ENCODE data around the gene ICAM2. TPM values are rescaled to one million over a fixed set of nuclear protein-coding genes. Genes with fewer than 3 reads are reported as not detected.

Gene ICAM2
- total and polyA plus RNA-seq, 9 donors, result 6.8 to 34.2 (median 19.9) TPM

DNA sequence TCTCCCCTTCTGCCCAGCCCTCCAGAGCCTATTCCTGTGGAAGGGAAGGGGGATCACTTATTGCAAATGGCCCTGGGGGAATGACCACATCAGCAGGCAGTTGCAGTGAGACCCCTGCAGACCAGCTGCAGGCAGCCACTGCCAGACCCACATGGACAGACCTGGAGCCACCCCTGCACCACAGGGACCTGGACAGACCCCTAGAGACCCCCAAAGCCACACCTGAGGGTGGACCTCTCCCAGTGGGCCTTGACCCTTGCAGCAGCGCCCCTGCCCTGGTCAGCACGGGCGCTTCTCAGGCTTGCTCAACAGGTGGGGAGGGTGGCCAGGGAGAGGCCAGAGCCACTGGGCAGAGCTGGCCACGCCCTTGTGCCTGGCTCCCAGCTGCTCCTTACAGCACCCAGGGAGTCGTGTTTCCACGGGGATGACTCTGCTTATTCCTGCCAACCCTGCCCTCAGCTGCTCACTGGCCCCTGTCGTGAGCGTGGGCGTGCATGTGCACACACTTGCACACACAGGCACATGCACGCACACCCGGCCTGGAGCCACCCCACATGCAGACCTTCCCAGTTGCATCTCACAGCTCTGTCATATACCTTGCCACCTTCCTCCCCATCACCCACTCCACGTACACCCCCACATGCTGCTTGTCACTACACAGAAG is 46.4 kb downstream of the ICAM2 start:
- TF ChIP-seq POLR2A (IDR thresholded peaks at IDR 0.05), result no peak
- no peak for TF ChIP-seq EP300 (IDR thresholded peaks at IDR 0.05)
- TF ChIP-seq CTCF (IDR thresholded peaks at IDR 0.05), result no peak
- Histone ChIP-seq H3K27me3 (no peaks in the 10 kb centered on the region), H3K36me3 (no peaks in the 10 kb centered on the region), H3K9me3 (no peaks in the 10 kb centered on the region), H3K4me3 (no peak overlapping the region), H3K27ac (no peak overlapping the region), H3K4me1 (ENCODE audit: insufficient read depth) (no peaks in the 10 kb centered on the region)
- 69 to 77% (median 75%) methylated on average over 12 of the region's 12 CpGs for WGBS, 3 donors
- peak in 1 of 5 donors; percentile 11 for DNase-seq
- intact Hi-C loops (cut with DNase I), result no loop called here

DNA sequence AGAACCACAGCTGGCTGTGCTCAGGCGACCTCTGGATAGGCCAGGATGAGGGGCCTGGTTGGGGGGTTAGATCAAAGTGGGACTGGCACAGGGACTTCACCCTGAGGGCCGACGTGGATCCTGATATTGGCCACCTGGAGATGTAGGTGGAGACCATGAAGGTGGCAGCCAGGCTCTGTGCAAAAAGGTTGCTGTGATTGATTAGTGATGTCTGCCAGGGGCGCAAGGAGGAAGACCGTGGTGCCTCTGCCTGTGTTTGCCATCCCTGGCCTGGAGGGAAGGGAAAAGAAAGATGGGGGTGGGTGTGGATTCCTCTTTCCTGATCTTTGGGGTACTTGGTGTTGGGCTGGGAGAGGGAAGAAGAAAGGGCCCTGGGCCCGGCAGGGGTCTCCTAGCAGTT is 47.2 kb downstream of the ICAM2 start:
- no peak for DNase-seq
- no peaks in the 10 kb centered on the region for H3K27me3 ChIP-seq
- H3K4me3 ChIP-seq, result no peak overlapping the region
- WGBS, 3 donors, result 88 to 93% (median 91%) methylated on average over 6 of the region's 6 CpGs
- no peaks in the 10 kb centered on the region for H3K9me3 ChIP-seq
- intact Hi-C loops (cut with DNase I), result no loop called here
- no peaks in the 10 kb centered on the region for H3K36me3 ChIP-seq
- no peak overlapping the region for H3K27ac ChIP-seq
- H3K4me1 ChIP-seq (ENCODE audit: insufficient read depth), result no peaks in the 10 kb centered on the region
- TF ChIP-seq EP300 (IDR thresholded peaks at IDR 0.05), result no peak
- TF ChIP-seq CTCF (IDR thresholded peaks at IDR 0.05), result no peak
- no peak for TF ChIP-seq POLR2A (IDR thresholded peaks at IDR 0.05)

GRCh38 chr17:63972796-63973195 is 47.6 kb downstream of the ICAM2 start, which contains the start of gene SCN4A:
TSS of gene SCN4A (minus strand) at chr17:63972918. CDS start at chr17:63972841, 77 bp downstream.
- intact Hi-C loops (cut with DNase I), result no loop called here
- WGBS, 3 donors, result 94 to 96% (median 96%) methylated on average over 9 to 14 of the region's 14 CpGs
- H3K27ac ChIP-seq, result no peak within 1 kb of the TSS
- H3K4me3 ChIP-seq, result no peak within 1 kb of the TSS
- H3K27me3 ChIP-seq, result no peaks in the 10 kb centered on the region
- DNase-seq, result peak in 1 of 5 donors; percentile 13
- no peaks in the 10 kb centered on the region for H3K4me1 ChIP-seq (ENCODE audit: insufficient read depth)
- no peaks in the 10 kb centered on the region for H3K36me3 ChIP-seq
- TF ChIP-seq EP300 (IDR thresholded peaks at IDR 0.05) (no peak), CTCF (IDR thresholded peaks at IDR 0.05) (no peak), POLR2A (IDR thresholded peaks at IDR 0.05) (no peak)
- H3K9me3 ChIP-seq, result no peaks in the 10 kb centered on the region

GRCh38 chr17:63969278-63969677 is 51.2 kb downstream of the ICAM2 start:
- WGBS, 3 donors, result 67 to 75% (median 71%) methylated on average over 10 of the region's 10 CpGs
- TF ChIP-seq POLR2A (IDR thresholded peaks at IDR 0.05), result no peak
- TF ChIP-seq EP300 (IDR thresholded peaks at IDR 0.05), result no peak
- TF ChIP-seq CTCF (IDR thresholded peaks at IDR 0.05), result no peak
- no peaks in the 10 kb centered on the region for H3K4me1 ChIP-seq (ENCODE audit: insufficient read depth)
- DNase-seq, result no peak
- no peaks in the 10 kb centered on the region for H3K36me3 ChIP-seq
- intact Hi-C loops (cut with DNase I), result no loop called here
- no peaks in the 10 kb centered on the region for H3K27me3 ChIP-seq
- no peaks in the 10 kb centered on the region for H3K9me3 ChIP-seq
- no peak overlapping the region for H3K27ac ChIP-seq
- H3K4me3 ChIP-seq, result no peak overlapping the region

Measured in ovary (tissue), 9 donors.